Activated T-cell treated with anti-CD3 and anti-CD28 coated beads for 48 hours (primary cell): ENCODE measurements around the gene USP12.
"Not testable (repeated sequence)": the region's sequence is repeated elsewhere in the genome, so short reads cannot be mapped to it uniquely, and the experiment has no call there.

Experiments used
- DNase-seq: peaks from one replicate; pipeline ENCODE4 v3.0.0-alpha.2; 2020; ENCODE audit warnings: low read depth

Gene USP12

GRCh38 chr13:27149702-27150101, 21.9 kb downstream of the USP12 start:
- DNase-seq: no peak

- DNase-seq: no peak
Observed at GRCh38 chr13:27148900-27149299, 22.7 kb downstream of the USP12 start.

DNA sequence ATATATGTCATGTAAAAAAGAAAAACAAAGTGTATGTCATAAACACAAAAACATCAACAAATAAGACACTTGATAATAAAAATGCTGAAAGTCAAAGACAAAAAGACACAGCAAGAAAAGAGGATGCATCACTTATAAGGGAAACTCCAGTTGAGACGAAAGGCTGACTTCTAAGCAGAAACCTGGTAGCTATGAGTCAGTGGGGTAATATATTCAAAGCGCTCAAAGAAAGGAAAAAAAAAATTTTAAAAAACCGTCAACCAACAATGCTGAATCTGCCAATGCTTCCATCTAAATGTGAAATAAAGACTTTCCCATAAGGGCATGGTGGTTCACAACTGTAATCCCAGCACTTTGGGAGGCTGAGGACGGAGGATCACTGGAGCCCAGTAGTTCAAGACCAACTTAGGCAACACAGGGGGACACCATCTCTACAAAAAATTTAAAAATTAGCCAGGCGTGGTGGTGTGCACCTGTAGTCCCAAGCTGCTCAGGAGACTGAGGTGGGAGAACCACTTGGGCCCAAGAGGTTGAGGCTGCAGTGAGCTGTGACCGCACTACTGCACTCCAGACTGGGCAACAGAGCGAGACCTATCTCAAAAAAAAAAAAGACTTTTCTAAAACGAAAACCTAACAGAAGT, 24.0 kb downstream of the USP12 start:
- DNase-seq: no peak

GRCh38 chr13:27141746-27142145, 29.9 kb downstream of the USP12 start:
- no peak for DNase-seq

DNA sequence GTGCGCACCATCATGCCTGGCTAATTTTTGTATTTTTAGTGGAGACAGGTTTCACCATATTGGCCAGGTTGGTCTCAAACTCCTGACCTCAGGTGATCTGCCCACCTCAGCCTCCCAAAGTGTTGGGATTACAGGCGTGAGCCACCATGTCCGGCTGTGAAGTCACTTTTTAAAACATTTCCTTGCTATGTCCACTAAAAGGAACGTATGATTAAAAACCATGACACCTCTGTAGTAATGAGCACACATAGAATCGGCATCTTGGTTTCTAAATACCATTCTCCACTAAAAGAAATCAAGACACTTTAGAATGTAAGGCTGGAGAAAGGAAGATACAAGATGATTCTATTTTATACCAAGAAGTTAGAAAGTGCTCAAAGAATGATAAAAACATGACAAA, 30.5 kb downstream of the USP12 start:
- not testable (repeated sequence) for DNase-seq

- DNase-seq: no peak
Observed at GRCh38 chr13:27140060-27140459, 31.6 kb downstream of the USP12 start.

DNA sequence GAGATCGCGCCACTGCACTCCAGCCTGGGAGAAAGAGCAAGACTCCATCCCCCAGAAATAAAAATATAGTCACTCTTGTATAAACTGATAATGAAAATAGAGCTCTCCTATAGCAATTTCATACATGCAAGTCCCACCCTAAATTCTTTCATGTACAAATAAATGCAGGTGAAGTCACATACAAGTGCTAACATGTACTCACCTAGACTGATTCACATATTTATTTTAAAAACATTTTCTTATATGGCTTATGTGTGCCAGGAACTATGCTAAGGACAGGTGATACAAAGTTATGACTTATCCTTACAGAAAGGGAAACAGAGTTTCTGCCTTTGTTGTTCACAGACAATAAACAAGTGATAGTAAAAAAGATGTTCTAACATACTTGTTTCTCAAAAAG, 32.0 kb downstream of the USP12 start:
- no peak for DNase-seq

DNA sequence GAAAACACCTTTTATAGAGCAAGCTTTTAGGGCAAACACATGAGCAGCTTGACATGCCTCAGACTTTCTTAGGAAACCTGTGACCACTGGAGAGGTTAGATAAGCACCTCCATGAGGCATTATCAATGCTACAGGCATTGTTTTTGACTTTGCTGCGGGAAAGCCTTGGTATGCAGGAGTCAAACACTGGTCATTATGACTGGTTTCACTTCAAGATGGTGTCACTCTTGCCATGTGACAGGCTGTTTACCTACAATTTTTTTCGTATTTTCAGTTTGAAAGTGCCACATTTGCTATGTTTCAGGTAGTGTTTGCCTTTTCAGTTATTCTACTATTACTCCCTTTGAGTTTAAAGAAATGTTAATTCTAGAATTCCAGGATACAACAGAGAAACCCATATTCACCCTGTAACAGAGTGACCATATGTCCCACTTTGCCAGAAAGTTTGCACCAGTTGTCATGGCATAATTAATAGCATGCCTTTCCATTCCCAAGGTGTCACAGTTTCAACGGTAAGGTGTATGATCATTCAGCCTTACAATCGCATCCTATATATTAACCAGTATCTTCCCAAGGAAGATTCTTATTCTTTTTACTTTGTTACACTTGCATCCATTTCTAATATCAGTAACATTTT, 33.0 kb downstream of the USP12 start:
- DNase-seq: no peak

DNA sequence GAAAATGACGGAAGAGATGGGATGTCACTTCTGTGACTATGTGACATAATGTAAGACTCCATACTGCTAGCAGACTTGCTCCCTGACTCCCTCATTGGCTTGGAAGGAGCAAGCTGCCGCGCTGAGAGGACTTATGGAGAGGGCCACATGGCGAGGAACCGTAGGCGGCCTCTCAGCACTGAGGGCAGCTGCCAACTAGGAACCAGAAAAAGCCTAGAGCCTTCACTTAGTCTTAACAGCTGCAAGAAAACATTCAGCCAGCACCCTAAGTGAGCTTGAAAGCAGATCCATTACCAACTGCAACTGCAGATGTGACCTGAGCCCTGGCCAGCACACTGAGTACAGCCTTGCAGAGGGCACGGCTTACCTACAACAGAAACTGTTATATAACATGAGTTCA, 33.9 kb downstream of the USP12 start:
- DNase-seq: no peak

DNA sequence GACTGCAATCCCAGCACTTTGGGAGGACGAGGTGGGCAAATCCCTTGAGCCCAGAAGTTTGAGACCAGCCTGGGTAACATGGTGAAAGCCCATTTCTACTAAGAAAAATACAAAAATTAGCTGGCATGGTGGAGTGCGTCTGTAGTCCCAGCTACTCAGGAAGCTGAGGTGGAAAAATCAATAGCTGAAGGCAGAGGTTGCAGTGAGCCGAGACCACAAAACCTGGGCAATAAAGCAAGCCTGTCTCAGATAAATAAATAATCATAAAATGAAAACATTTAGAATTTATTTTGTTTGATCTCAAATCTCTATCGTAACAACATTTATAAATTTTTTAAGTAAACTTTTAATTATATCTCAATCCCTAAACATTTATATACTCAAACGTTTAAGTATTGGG, 36.6 kb downstream of the USP12 start:
- DNase-seq: no peak

- DNase-seq: no peak
Observed at GRCh38 chr13:27133889-27134288, 37.7 kb downstream of the USP12 start.

DNA sequence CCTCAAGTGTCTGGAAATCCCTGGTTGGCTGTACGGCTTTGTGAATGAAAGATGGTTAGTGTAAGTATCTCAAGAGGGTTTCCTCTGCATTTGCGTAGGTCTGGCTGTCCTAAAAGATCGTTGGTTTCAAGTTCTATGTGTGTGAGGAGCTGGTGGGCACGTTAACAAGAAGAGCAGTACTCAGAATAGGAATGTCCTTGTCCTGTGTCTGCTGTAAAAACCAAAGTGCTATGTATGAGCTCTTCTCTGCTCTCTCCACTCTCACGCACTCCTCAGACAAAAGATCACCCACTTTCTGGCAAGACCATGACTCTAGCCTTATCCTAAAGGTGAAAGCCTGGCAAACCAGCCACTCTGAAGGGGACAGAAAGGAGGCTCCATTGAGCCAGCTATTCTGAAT, 39.1 kb downstream of the USP12 start:
- no peak for DNase-seq

DNA sequence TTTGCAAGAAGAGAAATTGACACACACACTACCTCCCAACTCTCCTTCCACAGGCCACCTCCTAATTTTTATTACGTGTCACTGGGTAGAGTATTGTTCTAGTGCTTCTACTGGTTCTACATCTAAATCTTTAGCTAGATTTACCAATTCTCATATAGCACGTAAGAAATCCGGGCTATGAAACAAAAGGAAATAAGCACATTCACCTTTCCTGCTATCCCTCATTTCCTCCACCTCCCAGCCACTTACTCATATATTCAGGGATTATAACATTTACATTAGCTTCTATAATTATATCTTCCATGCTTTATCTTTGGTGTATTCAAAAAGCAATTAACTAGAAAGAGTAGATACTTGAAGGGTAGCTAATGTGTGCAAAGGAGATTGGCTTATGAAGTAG, 39.7 kb downstream of the USP12 start:
- DNase-seq: no peak

GRCh38 chr13:27130979-27131623, 40.5 kb downstream of the USP12 start:
- peak; percentile 48 for DNase-seq

DNA sequence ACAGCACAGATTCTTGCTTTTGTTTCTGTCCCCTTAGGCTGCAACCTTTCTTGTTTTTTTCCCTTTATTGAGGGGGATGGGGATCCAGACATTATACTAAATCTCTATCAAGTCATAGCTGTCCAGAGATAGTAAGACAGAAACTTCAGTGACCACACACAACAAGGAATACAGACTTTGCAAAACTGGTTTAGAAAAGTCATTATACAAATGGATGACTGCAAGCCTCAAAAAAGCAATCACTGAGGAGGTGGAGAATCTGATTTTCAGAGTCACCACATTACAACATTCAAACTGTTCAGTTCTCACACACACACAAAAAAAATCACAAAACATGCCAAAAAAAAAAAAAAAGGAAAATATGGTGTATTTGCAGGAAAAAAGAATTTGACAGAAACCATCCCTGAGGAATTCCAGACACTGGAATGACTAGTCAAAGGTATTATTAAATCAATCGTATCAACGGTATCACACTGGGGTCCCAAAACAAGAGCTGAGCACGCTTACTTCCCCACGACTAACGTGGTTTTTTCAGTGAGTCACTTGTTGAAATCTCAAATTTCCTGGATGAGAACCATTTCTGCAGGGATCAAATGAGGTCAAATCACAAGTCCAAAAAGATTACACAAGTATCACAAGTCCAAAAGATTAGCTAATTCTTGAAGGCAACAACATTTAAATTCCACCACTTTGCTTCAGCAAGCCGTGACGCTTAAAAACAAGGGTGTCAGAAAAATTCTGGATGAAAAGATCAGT, 41.2 kb downstream of the USP12 start:
- DNase-seq: no peak

DNA sequence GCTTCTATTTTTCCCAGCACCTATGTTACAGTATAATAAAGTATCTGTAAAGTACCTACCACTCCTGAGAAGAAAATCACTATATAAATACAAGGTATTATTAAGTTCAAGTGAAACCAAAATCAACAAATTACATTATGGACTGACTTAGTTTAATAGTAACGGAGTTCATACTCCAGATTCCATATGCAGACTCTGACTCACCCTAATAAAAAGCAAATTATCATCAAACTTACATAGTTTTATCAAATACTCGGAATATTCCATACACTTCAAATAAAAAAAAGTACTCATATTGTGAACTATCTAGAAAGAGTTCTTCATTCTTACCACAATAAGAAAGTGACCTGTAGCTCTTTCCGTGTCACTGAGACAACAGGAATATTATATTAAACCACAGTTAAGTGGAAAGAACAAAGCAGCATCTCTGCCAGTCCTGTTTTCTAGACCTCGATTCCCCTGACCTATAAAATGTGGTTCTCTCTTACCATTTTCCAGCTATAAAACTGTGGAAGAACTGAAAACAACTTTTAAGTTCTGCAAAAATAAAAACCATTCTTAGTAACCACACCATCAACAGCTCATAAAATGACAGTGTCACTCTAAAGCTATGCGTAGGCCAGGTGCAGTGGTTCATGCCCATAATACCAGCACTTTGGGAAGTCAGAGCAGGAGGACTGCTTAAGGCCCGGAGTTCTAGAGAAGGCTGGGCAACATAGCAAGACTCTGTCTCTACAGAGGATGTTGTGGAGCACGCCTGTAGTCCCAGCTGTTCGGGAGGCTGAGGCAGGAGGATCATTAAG, 42.6 kb downstream of the USP12 start:
- no peak for DNase-seq

GRCh38 chr13:27126859-27127258, 44.8 kb downstream of the USP12 start:
- DNase-seq: no peak

GRCh38 chr13:27125357-27126282, 46.0 kb downstream of the USP12 start:
- DNase-seq: no peak

- DNase-seq: no peak
Observed at GRCh38 chr13:27124571-27124970, 47.0 kb downstream of the USP12 start.

- not testable (repeated sequence) for DNase-seq
Observed at GRCh38 chr13:27123445-27123844, 48.2 kb downstream of the USP12 start.

DNA sequence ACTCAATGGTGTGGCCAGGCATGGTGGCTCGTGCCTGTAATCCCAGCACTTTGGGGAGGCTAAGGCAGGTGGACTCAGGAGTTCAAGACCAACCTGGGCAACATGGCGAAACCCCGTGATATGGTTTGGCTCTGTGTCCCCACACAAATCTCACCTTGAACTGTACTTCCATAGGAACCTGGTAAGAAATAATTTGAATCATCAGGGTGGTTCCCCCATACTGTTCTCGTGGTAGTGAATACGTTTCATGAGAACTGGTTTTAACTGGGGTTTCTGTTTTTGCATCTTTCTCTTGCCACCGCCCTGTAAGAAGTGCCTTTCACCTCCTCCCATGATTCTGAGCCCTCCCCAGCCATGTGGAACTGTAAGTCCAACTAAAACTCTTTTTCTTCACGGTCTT, 49.6 kb downstream of the USP12 start:
- no peak for DNase-seq
